SH-SY5Y (cell line): Measurements from ENCODE around the gene MUC20.

Experiments used
- GATA2 ChIP-seq: IDR thresholded peaks from 2 replicates; pipeline ENCODE4 v1.6.1; 2011; ENCODE audit warnings: mild to moderate bottlenecking, low read depth, low read length
- GATA3 ChIP-seq: IDR thresholded peaks from 2 replicates; pipeline ENCODE4 v1.6.1; 2011; ENCODE audit warnings: low read depth, mild to moderate bottlenecking, low read length, moderate library complexity

GRCh38 chr3:195766671-195767070, 45.9 kb downstream of the MUC20 start:
- no peak for TF ChIP-seq GATA2
- no peak for TF ChIP-seq GATA3
